Stimulated activated CD4-positive, alpha-beta T cell treated with anti-CD3 and anti-CD28 coated beads, Interleukin-4, amount 100 ng/mL, for 48 hours (primary cell): ENCODE data around the gene TXNIP.
A peak's percentile ranks its signal among the peaks of the same experiment; 100 is the strongest.

Source experiments
- DNase-seq, 2 donors: peaks; one replicate each; pipeline ENCODE4 v3.0.0-alpha.2; 2020; ENCODE audit warnings: low read depth in 2 of 2

Gene TXNIP

DNA sequence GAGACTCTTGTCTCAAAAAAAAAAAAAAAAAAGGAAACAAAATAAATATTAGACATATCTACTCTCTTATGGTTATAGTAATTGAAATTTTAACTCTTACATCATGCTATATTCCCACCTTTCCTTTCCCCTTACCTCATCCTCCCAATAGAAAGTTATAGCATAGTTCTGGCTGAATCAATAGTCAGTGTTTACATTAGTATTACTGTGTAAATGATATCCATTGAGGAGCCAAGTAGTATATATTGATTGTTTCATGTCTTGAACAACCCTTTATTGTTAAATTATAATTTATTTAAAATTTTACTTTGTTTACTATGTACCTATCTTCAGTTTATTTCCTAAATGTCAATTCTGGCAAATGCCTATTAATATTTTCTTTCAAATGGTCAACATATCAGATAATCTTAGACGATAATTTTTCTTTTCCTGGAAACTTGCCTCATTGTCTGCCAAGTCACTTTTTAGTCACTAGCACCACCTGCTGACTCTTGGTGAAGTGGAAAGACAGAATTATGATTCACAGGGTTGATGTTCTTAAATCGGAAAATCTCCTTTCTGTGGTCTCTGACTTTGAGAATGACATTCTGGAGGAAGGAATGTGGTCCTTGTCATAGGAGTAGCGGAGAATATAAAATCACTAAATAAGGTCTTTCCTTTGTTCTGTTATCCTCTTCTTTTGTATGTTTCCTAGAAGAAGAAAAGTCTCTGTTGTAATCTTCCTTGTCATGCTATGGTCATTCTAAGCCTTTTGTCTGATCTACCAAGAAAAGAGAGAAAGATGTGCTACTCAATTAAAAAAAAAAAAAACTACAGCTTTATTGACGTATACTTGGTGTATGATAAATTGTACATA, 16.6 kb upstream of the TXNIP start:
- peak in 1 of 2 donors; percentile 38 for DNase-seq

GRCh38 chr1:146010126-146010738, 13.9 kb upstream of the TXNIP start:
- DNase-seq: no peak

DNA sequence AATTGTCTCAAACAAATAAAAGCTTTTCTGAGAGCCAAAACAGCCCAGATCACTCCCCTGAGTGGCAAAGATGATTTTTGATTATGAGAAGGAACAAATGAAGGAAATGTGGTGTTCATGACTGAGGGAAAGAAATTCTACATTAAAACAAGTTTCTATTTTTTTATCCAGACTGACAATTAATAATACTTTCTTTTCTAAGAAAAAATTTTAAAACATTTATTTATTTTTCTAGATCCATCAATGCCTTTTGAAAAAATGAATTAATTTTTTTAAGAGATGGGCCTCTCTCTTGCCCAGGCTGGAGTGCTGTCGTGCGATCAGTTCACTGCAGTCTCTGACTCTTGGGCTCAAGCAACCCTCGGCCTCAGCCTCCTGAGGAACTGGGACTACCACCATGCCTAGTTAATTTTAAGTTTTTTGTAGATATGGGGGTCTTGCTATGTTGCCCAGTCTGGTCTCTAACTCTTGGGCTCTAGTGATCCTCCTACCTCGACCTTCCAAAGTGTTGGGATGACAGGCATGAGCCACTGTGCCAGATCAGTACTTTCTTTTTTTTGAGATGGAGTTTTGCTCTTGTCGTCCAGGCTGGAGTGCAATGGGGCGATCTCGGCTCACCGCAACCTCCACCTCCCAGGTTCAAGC, 11.2 kb upstream of the TXNIP start:
- no peak for DNase-seq

DNA sequence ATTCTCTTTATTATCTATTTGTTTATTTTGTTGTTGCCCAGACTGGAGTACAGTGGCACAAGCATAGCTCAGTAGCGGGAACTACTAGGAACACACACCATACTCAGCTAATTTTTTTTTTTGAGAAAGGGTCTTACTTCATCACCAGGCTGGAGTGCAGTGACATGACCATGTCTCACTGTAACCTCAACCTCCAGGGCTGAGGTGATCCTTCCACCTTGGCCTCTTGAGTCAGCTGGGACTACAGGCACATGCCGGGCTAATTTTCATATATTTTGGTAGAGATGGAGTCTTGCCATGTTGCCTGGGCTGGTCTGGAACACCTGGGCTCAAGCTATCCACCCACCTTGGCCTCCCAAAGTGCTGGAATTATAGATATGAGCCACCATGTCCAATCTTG, 5.3 kb upstream of the TXNIP start:
- DNase-seq: no peak

- DNase-seq: no peak
Measured at GRCh38 chr1:145999321-146000024, 3.1 kb upstream of the TXNIP start.

GRCh38 chr1:145997718-145998023, 1.3 kb upstream of the TXNIP start:
- DNase-seq: no peak

DNA sequence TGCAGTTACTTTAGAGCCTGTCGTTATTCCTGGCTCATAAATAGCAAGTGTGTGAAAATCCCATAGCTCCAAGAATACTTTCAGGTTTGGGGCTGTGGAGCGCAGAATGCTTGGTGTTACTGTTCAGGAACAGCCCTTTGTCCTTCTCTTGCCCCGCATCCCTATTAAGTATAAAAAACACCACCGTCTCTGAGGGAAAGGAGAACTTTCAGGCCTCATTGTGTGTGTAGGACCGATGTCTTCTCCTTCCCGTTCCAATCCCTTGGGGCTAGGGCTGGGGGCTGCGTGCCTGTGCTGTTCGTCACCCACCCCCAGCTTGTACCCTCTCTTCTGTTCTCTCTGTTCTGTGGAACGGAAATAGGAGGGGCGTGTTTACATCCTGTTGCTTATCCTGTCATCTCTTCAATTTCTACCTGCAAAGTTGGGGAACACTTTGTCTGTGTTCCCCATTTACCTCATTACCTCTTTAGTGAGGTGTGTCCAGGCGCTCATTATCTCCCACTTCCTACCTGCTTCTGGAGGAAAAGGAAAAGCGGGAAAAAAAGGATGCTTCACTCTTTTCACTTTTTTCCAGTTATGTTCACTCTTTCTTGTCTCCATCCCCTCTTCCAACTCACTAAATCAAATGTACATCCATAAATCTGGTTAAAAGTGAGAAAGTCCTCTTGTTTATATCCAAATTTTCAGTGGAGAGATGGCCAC, 788 bp upstream of the TXNIP start:
- no peak for DNase-seq

- no peak for DNase-seq
Measured at GRCh38 chr1:145995964-145996432, 381 bp downstream of the TXNIP start.

DNA sequence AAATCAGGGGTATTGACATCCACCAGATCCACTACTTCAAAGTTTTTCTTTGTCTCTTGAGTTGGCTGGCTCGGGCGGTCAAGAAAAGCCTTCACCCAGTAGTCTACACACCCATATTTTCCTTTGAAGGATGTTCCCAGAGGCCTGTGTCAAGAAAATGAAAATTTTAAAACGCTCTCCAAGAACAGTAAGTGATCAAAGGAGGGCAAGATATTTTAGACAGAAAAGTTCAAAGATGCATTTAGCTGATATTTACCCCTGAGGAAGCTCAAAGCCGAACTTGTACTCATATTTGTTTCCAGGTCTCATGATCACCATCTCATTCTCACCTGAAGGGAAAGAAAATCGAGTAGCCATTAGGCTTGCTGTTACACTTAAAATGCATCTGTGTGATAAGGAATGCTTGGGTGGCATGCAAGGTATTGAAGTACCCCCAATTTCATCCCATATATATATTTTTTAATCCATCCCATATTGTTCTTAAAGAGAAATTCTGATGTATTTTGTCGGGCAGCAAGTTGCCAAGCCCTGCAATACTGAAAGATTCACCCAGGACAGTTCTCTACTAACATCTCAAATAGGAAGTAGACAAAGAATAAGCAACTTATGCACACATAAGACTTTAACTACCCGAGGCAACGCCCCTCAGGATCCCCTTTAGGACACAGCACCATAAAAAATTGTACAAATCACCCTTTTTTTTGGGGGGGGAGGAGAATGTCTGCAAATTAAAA, 1.1 kb downstream of the TXNIP start:
- DNase-seq: no peak

DNA sequence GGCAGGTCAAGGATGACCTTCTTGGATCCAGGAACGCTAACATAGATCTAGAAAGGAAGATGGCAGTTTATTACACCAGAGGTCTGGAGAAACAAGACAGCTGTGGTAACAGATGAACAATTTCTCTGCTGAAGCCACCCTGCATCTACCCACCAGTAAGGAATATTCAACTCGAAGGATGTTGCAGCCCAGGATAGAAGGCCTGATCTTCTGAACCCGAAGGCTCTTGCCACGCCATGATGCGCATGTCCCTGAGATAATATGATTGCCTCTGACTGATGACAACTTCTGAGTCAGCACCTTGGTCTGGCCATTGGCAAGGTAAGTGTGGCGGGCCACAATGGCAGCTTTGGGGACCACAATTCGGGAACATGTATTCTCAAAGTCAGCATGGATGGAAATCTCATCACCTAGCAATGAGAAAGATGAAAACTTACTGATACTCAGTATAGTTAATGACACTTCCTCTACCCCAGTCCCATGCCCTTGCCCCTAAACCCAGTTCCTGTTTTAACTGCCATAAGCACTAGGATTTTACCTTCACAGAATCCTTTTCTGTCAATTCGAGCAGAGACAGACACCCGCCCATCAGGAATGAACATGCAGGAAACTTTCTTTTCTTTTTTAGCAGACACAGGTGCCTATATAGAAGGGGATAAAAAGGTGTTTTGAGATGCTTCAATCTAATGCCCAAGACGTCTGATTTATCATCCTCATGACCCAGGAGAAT, 1.8 kb downstream of the TXNIP start:
- peak in 1 of 2 donors; percentile 41 for DNase-seq

DNA sequence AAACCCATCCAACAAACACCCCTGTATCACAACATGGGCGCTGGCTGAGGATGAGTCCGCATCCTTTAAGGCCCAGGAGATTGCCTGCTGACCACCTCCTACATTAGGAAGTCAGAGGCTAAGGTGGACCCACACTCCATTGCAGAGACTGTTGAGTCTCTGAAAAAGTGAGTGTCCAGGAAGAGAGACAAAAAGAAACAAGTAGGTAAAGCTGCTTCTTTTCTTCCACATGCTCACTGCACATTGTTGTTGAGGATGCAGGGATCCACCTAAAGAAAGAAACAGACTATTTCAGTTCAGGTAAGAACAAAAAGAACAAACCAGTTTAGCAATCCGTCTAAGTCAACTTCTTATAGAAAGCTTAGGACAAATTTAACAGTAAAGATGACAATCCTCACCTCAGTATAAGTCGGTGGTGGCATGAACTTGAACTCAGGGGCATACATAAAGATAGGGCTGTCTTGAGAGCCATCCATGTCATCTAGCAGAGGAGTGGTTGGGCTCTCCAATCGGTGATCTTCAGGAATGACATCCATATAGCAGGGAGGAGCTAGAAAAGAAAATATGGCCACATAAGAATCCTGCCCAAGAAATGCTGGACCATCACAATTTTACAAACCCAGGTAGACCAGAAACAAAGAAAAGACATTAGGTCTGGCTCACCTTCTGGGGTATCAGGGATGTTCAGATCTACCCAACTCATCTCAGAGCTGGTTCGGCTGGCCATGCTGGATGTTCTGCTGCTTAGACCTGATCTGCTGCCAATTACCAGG, 2.6 kb downstream of the TXNIP start:
- DNase-seq: no peak

DNA sequence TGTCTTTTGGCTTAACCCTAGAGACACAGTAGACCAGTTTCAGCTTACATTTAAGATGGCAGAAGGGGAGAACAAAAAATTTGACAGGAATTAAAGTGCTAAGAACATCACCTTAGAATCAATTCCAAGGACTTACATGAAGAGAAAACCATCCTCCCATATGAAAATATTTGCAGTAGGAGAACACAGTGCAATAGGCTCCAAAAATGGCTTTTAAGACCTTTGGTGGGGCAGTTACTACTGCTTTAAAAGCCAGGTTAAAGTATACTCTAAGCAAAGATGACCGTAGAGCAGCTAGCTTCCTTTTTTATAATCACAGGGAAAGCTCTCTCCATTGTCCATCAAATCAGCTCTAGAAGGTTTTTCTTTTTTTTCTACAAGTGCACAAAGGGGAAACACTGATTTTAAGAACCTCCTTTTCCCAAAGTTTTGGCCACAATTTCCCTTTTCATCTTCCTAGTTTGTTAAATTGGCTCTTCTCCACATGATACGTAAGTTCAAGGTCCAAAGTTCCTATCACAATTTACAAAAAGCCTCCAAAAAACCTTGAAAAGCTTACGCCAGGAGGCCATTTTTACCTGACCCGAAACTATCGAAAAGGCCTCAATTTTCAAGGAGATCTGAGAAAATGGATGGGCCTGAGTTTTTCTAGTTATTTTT, 3.3 kb downstream of the TXNIP start:
- DNase-seq: no peak

GRCh38 chr1:145992502-145992936, 3.9 kb downstream of the TXNIP start:
- DNase-seq: no peak

DNA sequence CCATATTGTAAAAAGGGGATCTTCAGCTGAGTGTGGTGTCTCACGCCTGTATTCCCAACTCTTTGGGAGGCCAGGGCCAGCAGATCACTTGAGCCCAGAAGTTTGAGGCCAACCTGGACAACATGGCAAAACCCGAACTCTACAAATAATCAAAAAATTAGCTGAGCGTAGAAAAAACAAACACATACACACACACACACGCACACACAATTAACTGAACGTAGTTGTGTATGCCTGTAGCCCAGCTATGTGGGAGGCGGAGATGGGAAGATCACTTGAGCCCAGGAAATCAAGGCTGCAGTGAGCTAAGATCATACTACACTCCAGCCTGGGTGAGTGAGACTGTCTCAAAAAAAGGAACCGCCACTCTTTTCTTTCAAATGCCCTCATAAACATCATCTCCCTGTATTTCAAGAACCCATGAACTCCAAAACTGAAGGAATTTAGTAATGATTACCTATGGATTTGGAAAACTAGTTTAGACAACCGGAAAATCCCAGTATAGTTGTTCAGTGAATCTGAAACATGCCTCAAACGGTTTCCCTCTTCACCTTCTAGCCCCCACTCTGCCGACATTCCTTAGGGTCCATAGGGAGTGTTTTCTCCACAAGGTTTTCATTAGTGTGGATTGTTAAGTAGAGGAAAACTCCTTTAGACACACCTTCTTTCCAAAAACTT, 4.5 kb downstream of the TXNIP start:
- no peak for DNase-seq

DNA sequence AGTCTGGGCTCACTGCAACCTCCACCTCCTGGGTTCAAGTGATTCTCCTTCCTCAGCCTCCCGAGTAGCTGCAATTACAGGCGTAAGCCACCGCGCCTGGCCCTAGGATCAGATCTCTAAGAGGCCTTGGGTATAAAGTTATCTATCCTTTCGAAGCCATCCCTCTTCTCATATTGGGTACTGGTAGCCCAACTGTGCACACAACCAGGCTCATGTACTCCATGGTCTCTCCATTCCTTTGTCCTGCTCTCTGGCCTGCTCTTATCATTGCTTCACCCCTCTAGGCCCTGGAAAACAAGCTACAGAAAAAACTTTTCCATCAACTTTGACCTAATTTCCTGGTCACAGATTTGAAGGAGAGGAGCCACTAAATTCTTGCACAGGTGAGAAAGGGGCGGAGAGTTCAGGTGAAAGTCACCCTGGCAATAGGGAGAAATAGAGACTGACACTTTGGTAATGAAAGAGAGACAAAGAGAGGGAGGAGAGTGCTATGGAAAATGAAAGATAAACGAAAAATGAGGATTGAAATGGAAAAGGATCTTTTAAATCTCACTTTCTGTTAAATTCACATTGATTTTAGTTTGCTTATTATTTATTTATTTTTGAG, 6.0 kb downstream of the TXNIP start:
- DNase-seq: no peak

DNA sequence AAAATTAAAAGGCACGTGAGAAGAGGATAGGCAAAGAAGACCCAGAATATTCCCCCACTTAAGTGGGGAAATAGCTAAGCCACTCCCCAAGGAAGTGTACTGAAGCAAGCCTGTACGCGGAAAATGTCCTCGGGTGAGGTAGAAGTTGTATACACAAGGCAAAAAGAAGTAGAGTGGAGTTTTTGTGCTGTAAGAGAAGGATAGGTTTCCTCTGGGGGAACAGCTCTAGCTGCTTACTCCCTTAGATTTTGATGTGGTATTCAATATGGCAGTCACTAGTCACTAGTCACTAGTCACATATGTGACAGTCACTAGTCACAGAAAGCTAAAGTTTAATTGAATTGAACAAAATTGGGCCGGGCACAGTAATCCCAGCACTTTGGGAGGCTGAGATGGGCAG, 7.6 kb downstream of the TXNIP start:
- DNase-seq: no peak

- DNase-seq: no peak
Measured at GRCh38 chr1:145987926-145988325, 8.5 kb downstream of the TXNIP start.

GRCh38 chr1:145986551-145986950, 9.8 kb downstream of the TXNIP start:
- DNase-seq: no peak
